GM10847 (cell line): ENCODE results near the gene B4GALT7.

Experiments
- POLR2A ChIP-seq: IDR thresholded peaks from 2 replicates; pipeline ENCODE4 v1.6.1; 2011; ENCODE audit not compliant: insufficient read length; ENCODE audit errors: extremely low read depth

Gene B4GALT7, protein sequence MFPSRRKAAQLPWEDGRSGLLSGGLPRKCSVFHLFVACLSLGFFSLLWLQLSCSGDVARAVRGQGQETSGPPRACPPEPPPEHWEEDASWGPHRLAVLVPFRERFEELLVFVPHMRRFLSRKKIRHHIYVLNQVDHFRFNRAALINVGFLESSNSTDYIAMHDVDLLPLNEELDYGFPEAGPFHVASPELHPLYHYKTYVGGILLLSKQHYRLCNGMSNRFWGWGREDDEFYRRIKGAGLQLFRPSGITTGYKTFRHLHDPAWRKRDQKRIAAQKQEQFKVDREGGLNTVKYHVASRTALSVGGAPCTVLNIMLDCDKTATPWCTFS

DNA sequence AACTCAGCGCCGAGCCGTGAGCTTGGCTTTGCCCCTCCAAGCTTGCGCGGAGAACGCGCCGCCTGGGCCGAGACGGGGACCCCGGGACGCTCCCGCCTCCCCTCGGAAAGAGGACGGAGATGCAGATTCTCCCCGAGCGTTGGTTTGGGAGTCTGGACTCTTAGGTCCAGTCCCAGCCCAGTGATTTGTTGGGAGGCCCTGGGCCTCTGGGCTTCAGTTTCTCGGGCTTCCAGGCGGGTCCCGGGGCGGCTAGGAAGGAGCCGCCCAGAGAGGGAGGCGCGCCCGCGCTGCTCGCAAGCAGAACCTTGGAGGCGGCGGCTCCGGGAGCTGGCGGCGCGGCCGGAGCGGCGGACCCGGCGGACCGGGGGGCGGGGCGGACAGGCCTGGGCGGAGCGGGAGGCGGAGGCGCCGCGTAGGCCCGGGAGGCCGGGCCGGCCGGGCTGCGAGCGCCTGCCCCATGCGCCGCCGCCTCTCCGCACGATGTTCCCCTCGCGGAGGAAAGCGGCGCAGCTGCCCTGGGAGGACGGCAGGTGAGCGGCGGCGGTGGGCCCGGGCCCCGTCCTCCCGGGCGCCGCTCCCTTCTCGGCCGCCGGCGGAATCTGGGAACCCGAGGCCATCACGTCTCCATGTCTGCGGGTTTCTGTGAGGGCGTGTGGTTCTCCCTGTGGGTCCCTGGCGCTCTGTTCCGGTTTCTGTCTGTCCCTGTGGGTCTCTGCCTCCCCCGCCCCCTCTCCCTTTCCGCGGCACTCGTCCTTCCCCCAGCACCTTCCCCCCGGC is at the start of gene B4GALT7:
TSS of gene B4GALT7 (plus strand) at position 402 of the 777 bp plus-strand sequence. CDS start at position 481, 79 bp downstream.
- TF ChIP-seq POLR2A: peak; percentile 90

DNA sequence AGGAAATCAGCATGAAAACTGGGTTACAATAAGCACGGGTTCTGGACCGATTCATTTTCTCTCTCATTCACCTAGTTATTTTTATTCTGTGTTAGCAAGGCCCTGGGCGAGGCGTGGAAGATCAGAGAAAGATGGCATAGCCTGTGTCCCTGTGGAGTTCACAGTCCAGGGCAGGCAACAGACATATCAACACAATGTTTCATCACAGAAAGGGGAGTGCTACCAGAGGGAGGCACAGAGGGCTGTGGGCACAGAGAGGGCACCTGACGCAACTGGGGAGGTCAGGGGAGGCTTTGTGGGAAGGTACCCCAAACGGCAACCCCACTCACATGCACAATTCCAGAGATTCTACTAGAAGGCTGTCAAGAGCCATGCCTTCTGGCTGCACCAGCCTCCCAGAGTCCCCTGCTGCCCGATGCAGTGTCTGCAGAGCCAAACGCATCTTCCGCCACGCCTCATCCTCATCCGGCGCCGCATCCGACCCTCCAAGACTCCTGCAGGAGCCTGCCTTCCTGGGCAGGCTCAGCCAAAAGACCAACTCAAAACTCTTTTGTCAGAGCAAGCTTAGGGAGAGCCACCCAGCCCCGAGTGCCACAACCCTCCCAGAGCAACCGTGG is 47.0 kb upstream of the B4GALT7 start:
- no peak for TF ChIP-seq POLR2A

DNA sequence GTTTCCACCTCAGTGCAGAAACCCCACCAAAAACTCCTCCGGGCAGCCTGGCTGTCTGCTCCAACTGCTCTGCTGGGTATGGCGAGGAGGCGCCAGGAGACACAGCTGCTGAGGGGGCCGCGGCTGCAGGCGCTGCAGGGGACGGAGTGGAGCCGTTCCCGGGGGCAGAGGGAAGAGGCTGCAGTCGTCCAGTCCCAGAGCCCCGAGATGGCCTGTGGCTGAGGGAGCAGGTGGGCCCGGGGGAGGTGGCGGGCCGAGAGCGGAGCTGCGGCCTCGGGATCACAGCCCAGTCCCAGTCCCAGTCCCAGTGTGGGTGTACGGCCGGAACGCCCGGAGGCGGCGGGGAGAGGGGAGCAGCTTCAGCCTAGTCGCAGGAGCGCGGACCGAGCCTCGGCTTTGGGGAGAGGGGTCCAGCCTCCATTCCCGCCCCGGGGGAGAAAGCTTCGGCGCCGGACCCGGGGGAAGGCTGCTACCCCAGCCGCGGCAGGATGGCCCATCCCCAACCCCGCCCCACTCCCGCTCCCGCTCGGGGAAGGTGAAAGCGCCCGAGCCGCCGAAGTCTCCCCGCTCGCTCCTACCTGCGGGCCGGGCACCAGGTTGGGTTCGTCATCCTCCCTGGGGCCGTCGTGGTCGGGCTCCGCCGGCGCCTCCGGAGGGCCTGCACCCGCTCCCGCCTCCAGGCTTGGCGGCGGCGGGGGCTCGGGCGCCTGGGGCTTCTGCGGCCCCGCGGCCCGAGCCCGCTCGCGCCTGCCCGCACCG is 46.1 kb upstream of the B4GALT7 start:
- no peak for TF ChIP-seq POLR2A

DNA sequence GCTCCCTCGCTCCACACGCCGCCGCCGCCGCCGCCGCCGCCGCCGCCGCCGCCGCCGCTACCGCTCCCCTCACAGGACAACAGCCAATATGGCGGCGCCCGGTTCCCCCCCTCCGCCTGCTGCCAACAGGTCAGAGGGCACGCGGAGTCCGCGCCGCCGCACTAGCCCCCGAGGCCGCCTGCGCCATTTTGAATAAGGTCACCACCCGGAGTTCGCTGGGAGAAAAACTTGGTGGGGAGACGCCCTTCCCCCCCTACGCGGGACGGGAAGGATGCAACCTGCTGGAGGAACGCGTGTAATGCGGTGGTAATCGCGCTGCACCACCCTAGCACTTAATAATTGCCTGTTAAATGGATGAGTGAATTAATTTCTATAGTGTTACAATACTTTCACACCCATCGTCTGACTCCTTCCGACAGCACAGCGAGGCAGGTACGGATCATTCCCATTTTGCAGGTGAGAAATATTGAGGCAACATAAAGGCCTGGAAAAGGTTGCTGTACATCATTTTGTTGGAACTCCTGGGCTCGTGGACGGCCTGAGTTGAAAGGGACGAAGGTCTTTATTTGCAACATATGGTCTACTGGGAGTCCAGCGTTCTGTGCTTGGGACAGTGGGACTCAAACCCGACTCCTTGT is 45.3 kb upstream of the B4GALT7 start, which contains the start of gene FAM193B:
TSS of gene FAM193B (minus strand) at position 90 of the 638 bp plus-strand sequence. CDS start 105 bp downstream, outside the sequence.
- peak; percentile 24 for TF ChIP-seq POLR2A

DNA sequence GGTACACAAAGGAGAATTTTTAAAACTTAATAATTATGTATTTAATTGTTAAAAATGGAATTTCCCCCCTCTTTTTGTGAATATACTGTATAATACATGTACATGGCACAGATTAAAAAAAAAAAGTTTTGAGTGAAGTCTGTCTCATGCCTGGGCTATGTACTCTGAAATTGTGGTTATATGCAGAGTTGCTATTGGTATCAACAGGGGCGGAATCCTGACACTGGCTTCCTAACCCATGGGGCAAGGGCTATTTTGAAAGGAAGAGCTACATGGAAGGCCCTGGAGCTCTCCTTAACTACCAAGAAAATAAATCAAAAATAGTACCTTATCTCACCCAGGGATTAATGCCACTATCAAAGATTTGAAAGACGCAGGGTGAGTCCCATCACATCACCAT is 44.7 kb upstream of the B4GALT7 start:
- no peak for TF ChIP-seq POLR2A

DNA sequence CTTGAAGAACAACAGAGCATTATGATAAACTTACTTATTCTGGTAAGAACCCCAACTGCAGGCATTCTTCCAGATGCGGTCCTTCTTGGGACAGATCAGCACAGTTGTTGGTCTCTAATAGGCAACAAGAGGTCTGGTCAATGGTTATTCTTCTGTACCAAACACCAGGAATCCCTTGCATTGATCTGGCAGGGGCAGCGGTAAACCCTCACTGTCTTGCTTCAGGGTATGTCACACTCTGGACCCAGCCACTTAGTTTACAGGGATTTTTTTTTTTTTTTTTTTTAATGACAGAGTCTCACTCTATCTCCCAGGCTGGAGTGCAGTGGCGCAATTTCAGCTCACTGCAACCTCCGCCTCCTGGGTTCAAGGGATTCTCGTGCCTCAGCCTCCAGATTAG is 44.3 kb upstream of the B4GALT7 start:
- TF ChIP-seq POLR2A: no peak

DNA sequence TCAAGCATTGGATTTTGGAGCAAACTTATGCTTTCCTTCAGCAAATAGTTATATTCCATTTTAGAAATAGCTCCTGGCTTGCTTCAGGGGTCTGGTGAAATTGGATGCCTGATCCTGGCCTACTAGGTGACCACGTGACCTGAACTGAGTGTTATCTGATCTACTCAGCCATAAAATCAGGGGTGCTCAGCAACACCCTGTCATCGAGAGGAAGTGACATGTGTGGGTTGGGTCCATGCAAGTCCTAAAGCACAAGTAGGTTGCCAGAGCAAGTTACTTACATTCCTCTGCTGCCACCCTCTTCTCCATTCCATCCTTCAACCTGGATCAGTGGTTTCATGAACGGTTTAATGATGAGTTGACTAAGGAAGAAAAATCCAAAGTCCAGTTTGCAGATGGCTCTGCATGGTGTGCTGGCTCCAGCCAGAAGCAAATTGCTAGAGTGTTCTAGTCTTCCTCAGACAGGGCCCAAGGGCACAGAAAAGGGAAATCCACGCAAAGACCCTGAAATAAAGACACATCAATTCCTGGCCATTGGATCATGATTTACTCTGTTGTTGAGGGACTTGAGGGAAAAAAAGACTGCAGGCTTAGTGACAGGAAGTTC is 42.8 kb upstream of the B4GALT7 start:
- no peak for TF ChIP-seq POLR2A

DNA sequence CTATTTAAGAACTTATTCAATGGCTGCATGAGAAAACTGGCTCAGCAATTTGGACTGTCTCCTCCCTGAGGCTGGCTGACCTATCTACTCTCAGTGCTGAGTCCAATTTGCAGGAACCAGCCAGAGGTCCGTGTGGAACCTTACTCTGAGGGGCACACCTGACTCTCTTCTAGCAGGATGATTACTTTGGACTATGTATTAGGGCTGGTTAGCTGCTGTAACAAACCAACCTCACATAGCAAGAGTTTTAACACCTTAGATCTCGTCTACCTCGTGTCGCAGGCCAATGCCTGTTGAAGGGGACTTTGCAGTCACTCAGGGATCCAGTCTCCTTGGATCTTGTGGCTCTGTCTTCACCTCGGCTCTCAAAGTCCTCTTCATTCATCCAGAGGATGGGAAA is 42.1 kb upstream of the B4GALT7 start:
- no peak for TF ChIP-seq POLR2A

DNA sequence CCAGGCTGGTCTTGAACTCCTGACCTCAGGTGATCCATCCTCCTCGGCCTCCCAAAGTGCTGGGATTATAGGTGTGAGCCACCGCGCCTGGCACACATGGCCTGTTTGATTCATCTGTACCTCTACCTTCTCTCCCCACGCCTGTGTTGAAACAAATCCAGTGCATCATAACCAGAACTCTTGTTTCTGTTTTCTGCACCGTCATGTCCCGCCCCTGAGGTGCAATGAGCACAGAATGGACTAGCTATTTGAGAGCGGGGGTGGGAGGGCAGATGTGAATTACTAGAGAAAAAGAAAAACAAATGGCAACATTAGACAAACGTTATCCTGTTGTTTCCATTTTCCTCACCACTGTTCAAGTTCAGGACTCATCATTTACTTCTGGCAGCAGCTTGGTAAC is 34.9 kb upstream of the B4GALT7 start:
- no peak for TF ChIP-seq POLR2A

DNA sequence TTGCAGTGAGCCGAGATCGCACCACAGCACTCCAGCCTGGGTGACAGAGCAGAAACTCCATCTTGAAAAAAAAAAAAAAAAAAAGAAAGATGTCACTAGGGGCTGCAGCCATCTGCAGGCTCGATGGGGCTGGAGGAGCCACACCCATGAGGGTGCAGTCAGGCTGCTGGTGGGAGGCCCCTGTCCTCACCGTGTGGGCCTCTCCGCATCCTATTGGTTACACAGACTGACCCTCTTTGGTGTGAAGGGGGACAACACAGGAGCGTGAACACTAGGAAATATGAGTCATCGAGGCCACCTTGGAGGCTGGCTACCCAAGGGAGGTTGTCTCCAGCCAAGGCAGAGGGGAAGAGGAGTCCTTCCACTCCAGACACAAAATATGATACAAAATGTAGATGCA is 31.6 kb upstream of the B4GALT7 start:
- TF ChIP-seq POLR2A: no peak

DNA sequence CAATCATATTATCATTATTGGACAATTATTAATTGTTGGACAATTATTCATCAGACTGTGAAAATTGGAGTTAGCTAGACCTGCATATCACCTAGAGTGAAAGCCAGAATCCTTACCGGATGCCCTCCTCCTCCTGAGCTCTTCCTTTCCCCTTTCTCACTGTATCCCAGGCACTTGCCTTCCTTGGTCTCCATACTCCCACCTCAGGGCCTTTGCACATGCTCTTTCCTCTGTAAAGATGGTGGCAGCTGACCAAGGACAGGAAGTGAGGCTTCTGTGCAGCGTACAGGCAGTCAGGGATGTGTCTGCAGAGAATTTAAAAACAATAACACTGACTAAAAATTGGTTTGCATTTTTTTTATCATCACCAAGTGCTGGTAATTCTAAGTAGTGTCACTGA is 30.0 kb upstream of the B4GALT7 start:
- no peak for TF ChIP-seq POLR2A

DNA sequence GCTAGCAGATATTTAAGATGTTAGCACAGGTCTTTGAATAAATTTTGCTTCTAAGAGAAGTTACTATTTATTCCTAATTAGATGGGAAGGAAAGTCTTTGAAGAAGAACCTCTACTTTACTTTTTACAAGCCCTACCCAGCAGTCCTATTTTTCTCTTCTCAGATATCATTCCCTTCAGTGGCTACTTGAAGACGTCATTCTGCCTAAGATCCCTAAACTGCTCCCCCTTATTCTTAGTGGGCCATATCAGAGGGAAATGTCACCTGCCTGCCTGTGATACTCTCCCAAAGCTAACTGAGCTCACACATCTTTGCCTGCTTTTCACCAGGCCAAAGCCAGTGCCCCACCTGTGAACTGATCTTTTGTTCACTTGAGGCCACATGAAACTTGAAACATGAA is 24.4 kb upstream of the B4GALT7 start:
- TF ChIP-seq POLR2A: no peak

DNA sequence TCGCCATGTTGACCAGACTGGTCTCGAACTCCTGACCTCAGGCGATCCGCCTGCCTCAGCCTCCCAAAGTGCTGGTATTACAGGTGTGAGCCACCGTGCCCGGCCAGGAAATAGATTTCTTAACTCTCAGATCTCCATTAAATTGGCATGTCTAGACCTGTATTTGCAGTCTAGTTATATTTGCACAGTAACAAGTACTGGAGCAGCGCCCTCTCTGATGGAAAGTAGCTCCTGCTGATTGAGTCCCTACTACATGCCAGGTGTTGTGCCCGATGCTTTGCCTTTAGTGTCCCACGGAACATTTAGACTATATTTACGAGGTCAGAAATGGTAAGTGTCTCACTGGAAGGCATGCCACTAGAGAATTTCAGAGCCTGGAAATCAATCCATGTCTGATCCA is 23.8 kb upstream of the B4GALT7 start:
- no peak for TF ChIP-seq POLR2A

DNA sequence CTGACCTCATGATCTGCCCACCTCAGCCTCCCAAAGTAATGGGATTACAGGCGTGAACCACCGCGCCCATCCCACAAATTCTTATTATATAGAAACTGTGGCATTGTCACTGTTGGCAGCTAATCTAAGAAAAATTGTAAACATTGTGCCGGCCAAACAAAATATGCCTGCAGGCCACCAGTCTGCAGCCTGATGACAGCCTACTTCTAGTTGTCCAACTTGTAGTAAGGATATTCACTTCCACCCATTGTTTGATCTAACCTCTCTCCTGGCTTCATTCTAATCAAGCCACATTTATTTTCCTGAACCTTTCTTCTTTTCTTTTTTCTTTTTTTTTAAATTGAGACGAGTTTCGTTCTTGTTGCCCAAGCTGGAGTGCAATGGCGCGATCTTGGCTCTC is 21.6 kb upstream of the B4GALT7 start:
- TF ChIP-seq POLR2A: no peak
